ENCODE measurements around the gene ZNRF3.

The ZNRF3 gene

DNA sequence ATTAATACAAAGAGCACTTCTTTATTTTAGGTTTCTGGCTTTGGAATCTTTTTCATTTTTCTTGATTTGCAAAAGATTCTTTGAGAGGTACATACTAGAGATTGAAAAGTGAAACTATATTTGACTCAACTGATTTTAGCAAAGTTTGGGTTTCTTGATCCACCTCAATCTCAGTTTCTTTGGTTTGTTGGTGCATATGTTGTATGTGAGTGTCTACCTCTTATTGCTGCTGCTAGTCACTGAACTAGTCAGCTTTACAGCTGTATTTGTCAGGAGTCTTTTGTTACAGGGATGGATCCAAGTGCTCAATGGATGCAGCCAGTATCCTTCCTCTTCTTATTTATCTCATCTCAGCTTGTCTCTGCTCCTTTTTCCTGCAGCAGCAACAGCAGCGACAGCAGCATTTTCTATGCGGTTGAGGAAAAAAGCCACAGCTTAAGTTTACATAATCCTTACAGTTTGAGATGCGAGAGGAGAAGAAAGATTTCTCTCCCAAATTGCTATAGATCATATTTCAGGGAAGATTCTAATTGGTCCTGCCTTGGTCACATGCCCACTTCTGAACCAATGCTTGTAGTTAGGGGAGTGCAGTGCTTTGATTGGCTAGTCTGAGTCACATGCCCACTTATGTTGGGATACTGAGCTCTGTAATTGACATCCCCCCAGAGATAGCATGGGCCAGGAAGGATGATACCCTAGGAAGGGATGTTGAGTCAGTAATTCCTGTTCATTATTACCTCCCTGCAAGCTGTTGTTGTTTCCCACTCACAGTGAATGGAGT, 10.0 kb upstream of the ZNRF3 start:
- TF ChIP-seq FOXP2 (optimal IDR thresholded peaks at IDR 0.05; ENCODE audit: borderline replicate concordance, extremely low read depth, extremely low read length, insufficient read depth) = no peak
- no peak for TF ChIP-seq TAF1 (IDR thresholded peaks at IDR 0.05; ENCODE audit: borderline replicate concordance, insufficient read depth, low read length)
- no peak for TF ChIP-seq POLR2AphosphoS5 (IDR thresholded peaks at IDR 0.05; ENCODE audit: low read depth, low read length)

DNA sequence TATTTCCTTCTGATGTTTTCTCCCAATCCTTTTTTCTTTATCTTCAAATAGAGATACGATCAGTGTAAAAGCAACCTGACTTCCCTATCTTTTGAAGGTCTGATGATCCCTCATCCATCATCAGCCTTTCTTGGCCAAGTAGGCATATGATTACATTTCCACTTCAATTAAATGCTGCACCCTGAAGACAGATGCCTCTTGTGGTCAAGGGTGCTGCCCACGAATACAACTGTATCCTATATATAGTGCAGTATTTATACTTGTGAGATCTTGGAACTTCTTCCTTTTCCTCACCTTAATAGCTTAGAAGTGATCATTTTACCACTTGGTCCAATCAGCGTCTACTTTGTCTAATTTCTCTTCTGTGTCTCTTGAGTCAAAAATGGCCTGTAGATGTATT, 9.3 kb upstream of the ZNRF3 start:
- TF ChIP-seq POLR2AphosphoS5 (IDR thresholded peaks at IDR 0.05; ENCODE audit: low read depth, low read length) (no peak), SIN3A (IDR thresholded peaks at IDR 0.05; ENCODE audit: borderline replicate concordance, insufficient read depth, low read length) (no peak), FOXP2 (optimal IDR thresholded peaks at IDR 0.05; ENCODE audit: borderline replicate concordance, extremely low read depth, extremely low read length, insufficient read depth) (no peak), TAF1 (IDR thresholded peaks at IDR 0.05; ENCODE audit: borderline replicate concordance, insufficient read depth, low read length) (no peak)
- TF ChIP-seq, protein P1, sequence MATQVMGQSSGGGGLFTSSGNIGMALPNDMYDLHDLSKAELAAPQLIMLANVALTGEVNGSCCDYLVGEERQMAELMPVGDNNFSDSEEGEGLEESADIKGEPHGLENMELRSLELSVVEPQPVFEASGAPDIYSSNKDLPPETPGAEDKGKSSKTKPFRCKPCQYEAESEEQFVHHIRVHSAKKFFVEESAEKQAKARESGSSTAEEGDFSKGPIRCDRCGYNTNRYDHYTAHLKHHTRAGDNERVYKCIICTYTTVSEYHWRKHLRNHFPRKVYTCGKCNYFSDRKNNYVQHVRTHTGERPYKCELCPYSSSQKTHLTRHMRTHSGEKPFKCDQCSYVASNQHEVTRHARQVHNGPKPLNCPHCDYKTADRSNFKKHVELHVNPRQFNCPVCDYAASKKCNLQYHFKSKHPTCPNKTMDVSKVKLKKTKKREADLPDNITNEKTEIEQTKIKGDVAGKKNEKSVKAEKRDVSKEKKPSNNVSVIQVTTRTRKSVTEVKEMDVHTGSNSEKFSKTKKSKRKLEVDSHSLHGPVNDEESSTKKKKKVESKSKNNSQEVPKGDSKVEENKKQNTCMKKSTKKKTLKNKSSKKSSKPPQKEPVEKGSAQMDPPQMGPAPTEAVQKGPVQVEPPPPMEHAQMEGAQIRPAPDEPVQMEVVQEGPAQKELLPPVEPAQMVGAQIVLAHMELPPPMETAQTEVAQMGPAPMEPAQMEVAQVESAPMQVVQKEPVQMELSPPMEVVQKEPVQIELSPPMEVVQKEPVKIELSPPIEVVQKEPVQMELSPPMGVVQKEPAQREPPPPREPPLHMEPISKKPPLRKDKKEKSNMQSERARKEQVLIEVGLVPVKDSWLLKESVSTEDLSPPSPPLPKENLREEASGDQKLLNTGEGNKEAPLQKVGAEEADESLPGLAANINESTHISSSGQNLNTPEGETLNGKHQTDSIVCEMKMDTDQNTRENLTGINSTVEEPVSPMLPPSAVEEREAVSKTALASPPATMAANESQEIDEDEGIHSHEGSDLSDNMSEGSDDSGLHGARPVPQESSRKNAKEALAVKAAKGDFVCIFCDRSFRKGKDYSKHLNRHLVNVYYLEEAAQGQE (IDR thresholded peaks at IDR 0.05; ENCODE audit: insufficient read depth in 1 of 2, low read depth in 2 of 2, low read length in 2 of 2) = no peak

DNA sequence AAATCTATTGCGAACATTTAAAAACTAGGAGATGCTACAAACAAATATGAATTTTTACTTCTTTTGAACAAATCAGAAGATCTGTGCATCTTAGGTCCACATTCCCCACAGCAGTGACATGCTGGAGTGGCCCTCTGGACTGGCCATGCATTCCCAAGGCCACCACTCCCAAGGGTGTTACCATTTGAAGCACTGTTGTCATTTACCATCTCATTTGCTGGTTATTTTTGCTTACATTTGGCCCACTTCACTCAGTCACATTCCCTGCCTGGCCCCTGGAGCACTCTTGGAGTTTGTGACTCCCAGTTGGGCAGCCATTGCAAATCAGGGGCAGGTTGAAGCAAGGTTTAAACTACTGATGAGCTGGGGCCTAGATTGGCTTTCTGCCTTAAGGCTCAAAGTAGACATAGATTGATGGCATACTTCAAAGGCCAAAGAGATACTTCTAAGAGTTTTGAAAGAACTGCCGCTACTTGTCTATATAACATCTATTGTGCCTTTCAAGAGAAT, 8.5 kb upstream of the ZNRF3 start:
- TF ChIP-seq FOXP2 (optimal IDR thresholded peaks at IDR 0.05; ENCODE audit: borderline replicate concordance, extremely low read depth, extremely low read length, insufficient read depth) (no peak), POLR2AphosphoS5 (IDR thresholded peaks at IDR 0.05; ENCODE audit: low read depth, low read length) (no peak), SIN3A (IDR thresholded peaks at IDR 0.05; ENCODE audit: borderline replicate concordance, insufficient read depth, low read length) (no peak), TAF1 (IDR thresholded peaks at IDR 0.05; ENCODE audit: borderline replicate concordance, insufficient read depth, low read length) (no peak)
- TF ChIP-seq, protein P1 (IDR thresholded peaks at IDR 0.05; ENCODE audit: insufficient read depth in 1 of 2, low read depth in 2 of 2, low read length in 2 of 2) = no peak

DNA sequence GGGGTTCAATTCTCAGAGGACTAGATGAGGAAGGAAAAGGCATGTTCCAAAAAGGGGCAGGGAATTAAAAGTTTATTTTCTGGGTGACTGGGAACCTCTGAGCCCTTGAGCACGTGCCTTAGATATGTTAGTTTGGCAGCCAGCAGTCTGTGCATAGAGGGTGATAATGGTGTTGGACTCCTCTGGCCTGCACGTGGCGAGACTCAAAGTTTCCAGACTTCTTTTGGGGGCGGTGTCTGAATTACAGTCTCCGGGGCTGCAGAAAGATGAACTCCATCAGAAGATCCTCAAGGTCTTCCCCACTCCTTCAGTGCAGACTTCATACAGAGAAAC, 861 bp upstream of the ZNRF3 start:
- TF ChIP-seq SIN3A (IDR thresholded peaks at IDR 0.05; ENCODE audit: borderline replicate concordance, insufficient read depth, low read length) = no peak
- TF ChIP-seq POLR2AphosphoS5 (IDR thresholded peaks at IDR 0.05; ENCODE audit: low read depth, low read length) = no peak
- TF ChIP-seq, protein P1 (IDR thresholded peaks at IDR 0.05; ENCODE audit: insufficient read depth in 1 of 2, low read depth in 2 of 2, low read length in 2 of 2) = no peak
- no peak for TF ChIP-seq FOXP2 (optimal IDR thresholded peaks at IDR 0.05; ENCODE audit: borderline replicate concordance, extremely low read depth, extremely low read length, insufficient read depth)
- TF ChIP-seq TAF1 (IDR thresholded peaks at IDR 0.05; ENCODE audit: borderline replicate concordance, insufficient read depth, low read length) = no peak

DNA sequence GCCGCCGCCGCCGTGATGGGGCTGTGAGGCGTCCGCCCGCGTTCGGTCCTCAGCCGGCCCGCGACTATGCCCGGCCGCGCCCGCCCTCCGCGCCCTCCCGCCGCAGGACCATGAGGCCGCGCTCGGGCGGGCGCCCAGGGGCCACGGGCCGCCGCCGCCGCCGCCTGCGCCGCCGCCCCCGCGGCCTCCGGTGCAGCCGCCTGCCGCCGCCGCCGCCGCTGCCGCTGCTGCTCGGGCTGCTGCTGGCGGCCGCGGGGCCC, 215 bp downstream of the ZNRF3 start:
- TF ChIP-seq, protein P1 (IDR thresholded peaks at IDR 0.05; ENCODE audit: insufficient read depth in 1 of 2, low read depth in 2 of 2, low read length in 2 of 2) = no peak
- no peak for TF ChIP-seq FOXP2 (optimal IDR thresholded peaks at IDR 0.05; ENCODE audit: borderline replicate concordance, extremely low read depth, extremely low read length, insufficient read depth)
- TF ChIP-seq SIN3A (IDR thresholded peaks at IDR 0.05; ENCODE audit: borderline replicate concordance, insufficient read depth, low read length) = no peak
- no peak for TF ChIP-seq TAF1 (IDR thresholded peaks at IDR 0.05; ENCODE audit: borderline replicate concordance, insufficient read depth, low read length)
- TF ChIP-seq POLR2AphosphoS5 (IDR thresholded peaks at IDR 0.05; ENCODE audit: low read depth, low read length) = no peak

All from PFSK-1 (cell line).